Heart right ventricle (tissue), 16 donors: ENCODE data around the gene CLDN7. TPM values are rescaled to one million over a fixed set of nuclear protein-coding genes. Genes with fewer than 3 reads are reported as not detected.
A peak's percentile ranks its signal among the peaks of the same experiment; 100 is the strongest.

ENCODE experiments used
- ATAC-seq, 8 donors: fragments of 200-7000 bp; cut with Tn5 transposase; one replicate each; pipeline ENCODE4 v1.9.1; 2020; ENCODE audit warnings: mild to moderate bottlenecking in 8 of 8, moderate library complexity in 8 of 8, moderate number of reproducible peaks in 1 of 8
- DNase-seq, 2 donors: peaks; one replicate each; pipeline ENCODE4 v3.0.0-alpha.2; 2020
- H3K27ac ChIP-seq, 10 donors: fragments of 200-600 bp; sonication (generic) in 2 of 10; one replicate each; pipeline versions ENCODE4 v1.5.0 to v1.8.0; 2020 to 2022; ENCODE audit warnings: mild to moderate bottlenecking in 3 of 10
- H3K27me3 ChIP-seq, 7 donors: fragments of 200-600 bp; one replicate each; pipeline ENCODE4 v1.8.0; 2021 to 2022; ENCODE audit warnings: mild to moderate bottlenecking in 2 of 7
- H3K36me3 ChIP-seq, 9 donors: fragments of 200-600 bp; sonication (generic) in 1 of 9; one replicate each; pipeline versions ENCODE4 v1.5.0 to v1.8.0; 2020 to 2022; ENCODE audit warnings: mild to moderate bottlenecking in 2 of 9
- H3K4me1 ChIP-seq, 9 donors: fragments of 200-600 bp; sonication (generic) in 1 of 9; one replicate each; pipeline versions ENCODE4 v1.5.0 to v1.8.0; 2020 to 2022; ENCODE audit warnings: mild to moderate bottlenecking in 4 of 9
- H3K4me3 ChIP-seq, 10 donors: fragments of 200-600 bp; sonication (generic) in 2 of 10; one replicate each; pipeline versions ENCODE4 v1.5.0 to v1.8.0; 2020 to 2022; ENCODE audit warnings: mild to moderate bottlenecking in 7 of 10, moderate library complexity in 2 of 10
- H3K9me3 ChIP-seq, 11 donors: fragments of 200-600 bp in 10 of 11; sonication (generic) in 2 of 11; one replicate each; pipeline versions ENCODE4 v1.5.0 to v1.8.0; 2013 to 2022; ENCODE audit warnings: mild to moderate bottlenecking in 2 of 11, control low read depth in 1 of 11, moderate library complexity in 1 of 11
- WGBS, 2 donors: extraction: QIAGEN DNeasy Blood & Tissue Kit; methylation state at CpG; one replicate each; pipeline ENCODE4 v1.1.7; 2013; ENCODE audit warnings: inconsistent platforms in 1 of 2; 5-methylcytosine and 5-hydroxymethylcytosine counted together
- intact Hi-C, 10 donors: fragments of 100-400 bp; cut with DNase I; formaldehyde crosslinking; loops; one replicate each; pipeline versions ENCODE4 v1.11.1 to v1.14.2; 2022
- polyA plus RNA-seq, 2 donors: library from polyadenylated mRNA; stranded (reverse); fragments of 200-250 nt; gene quantifications; one replicate each; pipeline ENCODE4 v1.2.3, GENCODE V29; 2013
- total RNA-seq, 10 donors: library from RNA; stranded (reverse); fragmentation: NEBNext Ultra II Directional in 3 of 10; extraction: Animal tissue kit (Norgen Biotek cat#: 25700) in 3 of 10; gene quantifications; one replicate each; pipeline versions ENCODE4 v1.2.1 to v1.2.4, GENCODE V29; 2021 to 2023
- TF ChIP-seq, protein P1 (sequence below), 9 donors: fragments of 200-600 bp; sonication (generic) in 2 of 9; IDR thresholded peaks; one replicate each; pipeline versions ENCODE4 v1.5.0 to v1.8.0; 2021 to 2022; ENCODE audit warnings: antibody characterized with exemption in 9 of 9, mild to moderate bottlenecking in 5 of 9, moderate library complexity in 1 of 9
- donor health status: Arrhythmogenic right ventricular cardiomyopathy.
- donor health status: ischemic (EF 13 %, LVEDD 7.1; RV severe dilation, severe dysfunction).
- donor health status: healthy with polysubstance abuse.
- donor health status: DM: no; HTN: yes; CAD: no.
- donor health status: DM: no; HTN: no; CAD: no.
- donor health status: ischemic (EF 25% LVEDD 6.9; RV normal size, moderate dysfunction).
- donor health status: ischemic (EF 25% LVEDD 5.7; RV mildly dilated, moderate dysfunction).
- donor health status: healthy.
- donor health status: DM: yes; HTN: yes; CAD: no.
- donor health status: Ischemic cardiomyopathy.
- donor health status: ischemic (EF 35%, LVEDD 5.7; RV mildly dilated, moderate dysfunction).
- donor health status: nonischemic (EF 11% LVEDD 7.7; RV severe dilation, severe dysfunction).
- donor health status: DM: yes; HTN: yes; CAD: no.
- donor health status: PGD.
- donor health status: ischemic (EF 29% LVEDD 5.4; RV normal size, mild dysfunction).
- donor health status: nonischemic (EF 23%, LVEDD 6.1; RV moderate dilation, normal function).

The CLDN7 gene
- total and polyA plus RNA-seq, 12 donors, result 0.39 to 2.5 (median 0.90) TPM

DNA sequence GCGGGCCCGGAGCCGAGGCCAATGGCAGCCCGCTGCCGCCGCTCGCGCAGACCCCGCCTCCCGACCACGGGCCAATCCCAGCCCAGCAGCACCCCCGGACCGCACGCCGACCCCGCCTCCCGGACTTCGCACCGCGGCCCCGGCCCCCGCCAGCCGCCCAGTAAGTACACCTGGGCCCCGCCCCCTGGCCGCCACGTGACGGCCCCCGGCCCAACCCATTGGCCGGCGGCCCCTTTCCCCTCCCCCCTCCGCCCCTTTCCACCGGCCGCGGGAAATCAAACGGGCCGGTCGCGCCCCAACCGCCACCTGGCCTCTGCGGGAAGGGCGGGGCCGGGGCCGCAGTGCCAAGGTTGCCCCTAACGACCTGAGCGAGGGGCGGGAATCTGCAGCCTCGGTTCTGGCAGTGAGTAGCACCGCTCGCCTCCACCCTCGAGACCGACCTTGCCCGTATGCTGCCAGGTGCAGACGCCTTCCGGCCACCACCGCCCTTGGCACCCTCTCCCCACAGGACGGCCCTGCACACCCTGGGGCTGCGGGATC is 32.4 kb upstream of the CLDN7 start, which contains the start of gene YBX2:
TSS of gene YBX2 (minus strand) at position 26 of the 540 bp plus-strand sequence. CDS start 139 bp downstream, outside the sequence.
- Histone ChIP-seq H3K27me3 (peaks cover 0 to 71% (median 38%) of the 10 kb centered on the region in 7 donors), H3K36me3 (no peaks in the 10 kb centered on the region), H3K9me3 (no peaks in the 10 kb centered on the region), H3K4me1 (peaks cover 21 to 67% (median 58%) of the 10 kb centered on the region in 9 donors), H3K27ac (peak within 1 kb of the TSS in 6 of 10 donors; percentile 45 to 84 (median 82)), H3K4me3 (peak within 1 kb of the TSS in 9 of 10 donors; percentile 16 to 45 (median 25))
- intact Hi-C loops, result loop anchor here in 7 of 10 donors (5.0 to 10.0 kb wide), 6 partner anchors 42 to 250 kb away; partner anchors contain the start of genes SLC16A11 (in 2 of the 7), CTDNEP1 (in 1 of the 7) and ELP5 (in 1 of the 7)
- peak; percentile 11 to 42 (median 30) for ATAC-seq
- peak; percentile 66 to 75 for DNase-seq
- TF ChIP-seq, protein P1, sequence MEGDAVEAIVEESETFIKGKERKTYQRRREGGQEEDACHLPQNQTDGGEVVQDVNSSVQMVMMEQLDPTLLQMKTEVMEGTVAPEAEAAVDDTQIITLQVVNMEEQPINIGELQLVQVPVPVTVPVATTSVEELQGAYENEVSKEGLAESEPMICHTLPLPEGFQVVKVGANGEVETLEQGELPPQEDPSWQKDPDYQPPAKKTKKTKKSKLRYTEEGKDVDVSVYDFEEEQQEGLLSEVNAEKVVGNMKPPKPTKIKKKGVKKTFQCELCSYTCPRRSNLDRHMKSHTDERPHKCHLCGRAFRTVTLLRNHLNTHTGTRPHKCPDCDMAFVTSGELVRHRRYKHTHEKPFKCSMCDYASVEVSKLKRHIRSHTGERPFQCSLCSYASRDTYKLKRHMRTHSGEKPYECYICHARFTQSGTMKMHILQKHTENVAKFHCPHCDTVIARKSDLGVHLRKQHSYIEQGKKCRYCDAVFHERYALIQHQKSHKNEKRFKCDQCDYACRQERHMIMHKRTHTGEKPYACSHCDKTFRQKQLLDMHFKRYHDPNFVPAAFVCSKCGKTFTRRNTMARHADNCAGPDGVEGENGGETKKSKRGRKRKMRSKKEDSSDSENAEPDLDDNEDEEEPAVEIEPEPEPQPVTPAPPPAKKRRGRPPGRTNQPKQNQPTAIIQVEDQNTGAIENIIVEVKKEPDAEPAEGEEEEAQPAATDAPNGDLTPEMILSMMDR (IDR thresholded peaks at IDR 0.05), result no peak
- WGBS, 2 donors, result 1 to 3% methylated on average over 30 to 51 of the region's 57 CpGs

GRCh38 chr17:7293816-7294613 is 31.7 kb upstream of the CLDN7 start:
- peak in 1 of 8 donors; percentile 1 for ATAC-seq
- Histone ChIP-seq H3K4me3 (peak overlapping the region in 9 of 10 donors; percentile 13 to 45 (median 24)), H3K9me3 (no peaks in the 10 kb centered on the region), H3K27me3 (peaks cover 0 to 72% (median 39%) of the 10 kb centered on the region in 7 donors), H3K27ac (peak overlapping the region in 4 of 10 donors; percentile 25 to 55 (median 27)), H3K36me3 (no peaks in the 10 kb centered on the region), H3K4me1 (peaks cover 21 to 70% (median 58%) of the 10 kb centered on the region in 9 donors)
- 4 to 5% methylated on average over 35 to 67 of the region's 75 CpGs for WGBS, 2 donors
- intact Hi-C loops, result loop anchor here in 4 of 10 donors (10.0 kb wide), 2 partner anchors 239 to 249 kb away; partner anchors contain the start of gene SLC16A11 (in 2 of the 4)
- DNase-seq, result no peak
- TF ChIP-seq, protein P1 (IDR thresholded peaks at IDR 0.05), result no peak

- 70 to 72% methylated on average over 11 of the region's 11 CpGs for WGBS, 2 donors
- TF ChIP-seq, protein P1 (IDR thresholded peaks at IDR 0.05), result no peak
- Histone ChIP-seq H3K4me1 (peaks cover 21 to 70% (median 58%) of the 10 kb centered on the region in 9 donors), H3K27ac (peak overlapping the region in 5 of 10 donors; percentile 20 to 55 (median 28)), H3K9me3 (no peaks in the 10 kb centered on the region), H3K27me3 (peaks cover 0 to 72% (median 39%) of the 10 kb centered on the region in 7 donors), H3K36me3 (no peaks in the 10 kb centered on the region), H3K4me3 (no peak overlapping the region)
- intact Hi-C loops, result loop anchor here in 4 of 10 donors (10.0 kb wide), 2 partner anchors 238 to 248 kb away; partner anchors contain the start of gene SLC16A11 (in 2 of the 4)
- ATAC-seq, result no peak
- DNase-seq, result no peak
These were observed 30.9 kb upstream of the CLDN7 start for GRCh38 chr17:7293159-7293558.

DNA sequence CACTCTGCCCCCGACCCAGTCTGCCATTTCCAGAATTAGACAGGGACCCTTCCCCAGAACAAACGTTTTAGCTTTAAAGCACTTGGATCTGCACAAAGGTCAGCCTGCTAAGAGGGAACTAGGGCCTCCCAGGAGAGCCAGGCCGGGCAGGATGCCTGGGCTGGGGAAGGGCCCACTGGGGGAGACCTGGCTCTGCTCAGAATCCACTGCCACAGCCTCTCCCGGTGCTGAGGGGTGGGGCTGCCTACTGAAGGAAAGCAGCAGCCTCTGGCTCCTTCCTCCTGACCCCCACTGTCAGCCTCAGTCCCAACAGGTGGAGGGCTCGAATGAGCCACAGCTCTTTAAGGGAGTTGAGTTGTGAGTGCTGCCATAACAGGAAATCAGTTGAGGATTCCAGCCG is 30.5 kb upstream of the CLDN7 start:
- Histone ChIP-seq H3K4me3 (no peak overlapping the region), H3K36me3 (peaks cover 0 to 3% (median 0%) of the 10 kb centered on the region in 9 donors), H3K27me3 (peaks cover 0 to 75% (median 39%) of the 10 kb centered on the region in 7 donors), H3K27ac (peak overlapping the region in 6 of 10 donors; percentile 7 to 55 (median 27)), H3K4me1 (peaks cover 21 to 70% (median 58%) of the 10 kb centered on the region in 9 donors), H3K9me3 (no peaks in the 10 kb centered on the region)
- peak in 1 of 2 donors; percentile 54 for DNase-seq
- TF ChIP-seq, protein P1 (IDR thresholded peaks at IDR 0.05), result no peak
- peak in 3 of 8 donors; percentile 11 to 24 (median 17) for ATAC-seq
- intact Hi-C loops, result loop anchor here in 4 of 10 donors (10.0 kb wide), 2 partner anchors 238 to 248 kb away; partner anchors contain the start of gene SLC16A11 (in 2 of the 4)
- 8 to 17% methylated on average over 6 of the region's 6 CpGs for WGBS, 2 donors
